SH-SY5Y (cell line): ENCODE data around the gene BMP4.

Experiments
- GATA2 ChIP-seq: IDR thresholded peaks from 2 replicates; pipeline ENCODE4 v1.6.1; 2011; ENCODE audit warnings: mild to moderate bottlenecking, low read depth, low read length
- GATA3 ChIP-seq: IDR thresholded peaks from 2 replicates; pipeline ENCODE4 v1.6.1; 2011; ENCODE audit warnings: low read depth, mild to moderate bottlenecking, low read length, moderate library complexity

The BMP4 gene

DNA sequence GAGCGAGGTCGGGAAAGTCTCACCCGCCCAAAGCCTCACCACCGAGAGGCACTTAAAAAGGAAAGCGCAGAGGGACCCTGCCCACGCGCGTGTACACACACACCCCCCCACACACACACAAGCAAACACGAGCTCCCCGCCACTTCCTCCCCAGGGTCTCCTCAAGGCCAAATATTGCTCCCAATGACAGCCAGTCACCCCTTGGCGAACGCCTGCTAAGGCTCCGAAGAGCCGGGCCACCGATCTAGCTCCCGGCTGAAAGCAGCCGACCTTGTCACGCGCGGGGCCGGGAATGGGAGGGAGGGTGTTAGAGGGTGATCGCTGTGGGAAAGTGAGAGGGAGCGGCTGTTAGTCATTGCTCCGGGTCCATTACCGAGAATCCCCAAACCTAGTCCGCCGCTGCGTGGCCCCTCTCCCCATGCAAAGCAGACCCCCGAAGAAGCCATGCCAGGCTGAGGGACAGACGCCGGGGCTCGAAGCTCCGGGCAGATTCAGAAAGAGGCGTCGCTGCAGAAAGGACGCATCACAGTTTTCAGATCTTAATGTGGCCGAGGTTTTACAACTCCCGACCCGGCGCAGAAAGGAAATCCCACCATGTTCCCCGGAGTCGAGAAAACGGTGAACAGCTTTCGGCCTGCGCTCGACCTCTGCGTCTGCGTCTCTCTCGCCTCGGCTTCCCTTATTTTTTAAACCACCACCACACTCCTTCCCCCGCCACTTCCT lies 2.6 kb downstream of the BMP4 start:
- TF ChIP-seq GATA3, result no peak
- no peak for TF ChIP-seq GATA2

DNA sequence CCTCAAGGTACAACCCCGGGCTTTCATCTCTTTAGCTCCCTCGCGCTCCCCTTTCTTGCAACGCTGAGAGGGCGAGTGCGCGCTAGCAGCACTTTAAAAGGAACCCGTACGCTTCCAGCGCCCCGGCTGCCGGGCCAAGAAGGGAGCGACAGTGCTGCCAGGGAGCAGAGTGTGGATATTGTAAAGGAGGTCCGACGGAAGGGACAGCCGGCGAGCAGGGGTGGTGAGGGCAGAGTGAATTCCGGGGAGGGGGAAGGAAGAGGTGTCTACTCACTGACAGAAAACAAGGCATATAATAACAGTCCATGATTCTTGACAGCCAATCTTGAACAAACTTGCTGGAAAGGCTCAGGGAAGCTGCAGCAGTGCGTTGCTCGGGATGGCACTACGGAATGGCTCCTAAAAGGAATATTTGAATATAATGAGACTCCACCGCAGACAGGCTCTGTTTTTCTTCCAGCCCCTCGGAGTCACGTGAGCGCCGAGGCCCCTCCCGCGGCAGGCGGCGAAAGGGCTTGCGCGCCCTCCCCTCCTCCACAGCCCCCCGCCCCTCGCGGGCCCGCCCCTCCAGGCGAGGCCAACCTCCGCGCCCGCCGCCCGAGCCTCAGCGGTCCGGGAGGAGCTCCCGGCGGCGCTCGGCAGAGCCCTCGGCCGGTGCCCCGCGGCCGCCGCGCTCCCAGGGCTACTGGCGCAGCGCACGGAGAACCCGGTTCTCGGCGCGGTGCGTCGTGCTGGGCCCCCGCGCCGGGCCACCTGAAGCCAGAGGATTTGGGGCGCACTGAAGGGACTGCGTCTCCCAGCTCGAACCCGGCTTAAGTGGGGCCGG lies 3.4 kb downstream of the BMP4 start:
- TF ChIP-seq GATA3 (no peak), GATA2 (no peak)

DNA sequence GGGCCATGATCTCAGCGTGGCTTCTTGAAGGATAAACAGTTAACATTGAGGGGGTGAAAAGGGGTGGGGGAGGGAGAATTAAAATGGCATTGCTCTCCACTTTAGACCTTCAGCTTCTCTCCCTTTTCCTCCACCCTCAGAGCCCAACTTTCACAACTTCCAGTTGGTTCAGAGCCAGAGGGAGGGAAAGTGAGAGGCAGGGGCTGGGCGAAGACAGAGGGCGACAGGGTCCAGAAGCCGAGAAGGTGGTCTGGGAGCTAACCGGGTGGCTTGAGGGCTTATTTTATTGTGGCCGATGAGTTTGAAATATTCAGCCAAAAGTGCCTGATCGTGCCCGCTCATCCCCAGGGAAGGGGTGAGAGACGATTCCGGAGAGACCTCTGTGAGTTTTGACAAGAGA lies 4.1 kb downstream of the BMP4 start:
- TF ChIP-seq GATA3 (no peak), GATA2 (no peak)

DNA sequence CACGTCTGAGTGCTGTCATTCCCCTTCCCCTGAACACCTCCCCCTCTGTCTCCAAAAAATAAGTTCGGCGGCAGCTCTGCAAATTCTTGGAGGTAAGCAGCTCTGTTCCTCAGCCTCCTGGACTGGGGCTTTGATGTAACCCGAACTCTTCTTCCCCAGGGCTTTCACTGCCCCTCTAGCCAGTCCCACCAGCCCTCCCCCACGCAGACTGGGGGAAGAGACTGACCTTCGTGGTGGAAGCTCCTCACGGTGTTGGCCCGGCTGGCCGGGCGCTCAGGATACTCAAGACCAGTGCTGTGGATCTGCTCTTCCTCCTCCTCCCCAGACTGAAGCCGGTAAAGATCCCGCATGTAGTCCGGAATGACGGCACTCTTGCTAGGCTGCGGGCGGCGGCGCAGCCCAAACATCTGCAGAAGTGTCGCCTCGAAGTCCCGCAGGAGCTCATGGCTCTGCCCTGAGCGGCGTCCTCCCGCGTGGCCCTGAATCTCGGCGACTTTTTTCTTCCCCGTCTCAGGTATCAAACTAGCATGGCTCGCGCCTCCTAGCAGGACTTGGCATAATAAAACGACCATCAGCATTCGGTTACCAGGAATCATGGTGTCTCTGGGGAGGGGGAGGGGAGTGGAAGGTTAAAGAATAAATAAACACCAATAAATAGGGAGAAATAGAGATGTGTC lies 4.9 kb downstream of the BMP4 start:
- no peak for TF ChIP-seq GATA2
- no peak for TF ChIP-seq GATA3

DNA sequence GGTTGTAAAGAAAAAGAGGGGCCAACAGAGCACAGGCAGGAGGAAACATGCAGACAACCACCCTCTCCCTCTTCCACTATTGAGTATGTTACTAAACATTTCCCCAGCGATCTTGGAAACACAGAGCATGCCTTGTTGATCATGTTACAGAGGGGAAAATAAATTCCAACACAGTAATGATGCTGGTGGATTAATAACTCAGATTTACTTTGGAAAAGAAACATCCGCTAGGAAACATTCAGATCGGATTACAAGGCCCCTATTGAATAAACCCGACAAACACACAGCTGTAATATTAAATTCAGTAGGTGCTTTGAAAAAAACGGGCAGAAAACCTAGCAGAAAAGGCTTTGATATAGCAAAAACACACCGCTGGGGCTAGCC lies 5.4 kb downstream of the BMP4 start:
- TF ChIP-seq GATA3 (no peak), GATA2 (no peak)

DNA sequence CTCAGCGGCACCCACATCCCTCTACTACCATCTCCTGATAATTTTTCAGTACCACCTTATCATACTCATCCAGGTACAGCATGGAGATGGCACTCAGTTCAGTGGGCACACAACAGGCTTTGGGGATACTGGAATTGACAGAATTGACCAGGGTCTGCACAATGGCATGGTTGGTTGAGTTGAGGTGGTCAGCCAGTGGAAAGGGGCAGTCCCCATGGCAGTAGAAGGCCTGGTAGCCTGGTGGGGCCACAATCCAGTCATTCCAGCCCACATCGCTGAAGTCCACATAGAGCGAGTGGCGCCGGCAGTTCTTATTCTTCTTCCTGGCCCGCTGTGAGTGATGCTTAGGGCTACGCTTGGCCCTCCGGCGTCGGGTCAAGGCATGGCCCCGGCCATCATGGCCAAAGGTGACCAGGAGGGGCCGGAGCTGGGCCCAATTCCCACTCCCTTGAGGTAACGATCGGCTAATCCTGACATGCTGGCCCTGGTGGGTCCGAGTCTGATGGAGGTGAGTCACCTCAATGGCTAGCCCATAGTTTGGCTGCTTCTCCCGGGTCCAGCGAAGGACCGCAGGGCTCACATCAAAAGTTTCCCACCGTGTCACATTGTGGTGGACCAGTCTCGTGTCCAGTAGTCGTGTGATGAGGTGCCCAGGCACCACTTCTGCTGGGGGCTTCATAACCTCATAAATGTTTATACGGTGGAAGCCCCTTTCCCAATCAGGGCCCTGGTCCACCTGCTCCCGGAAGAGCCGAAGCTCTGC lies 6.4 kb downstream of the BMP4 start:
- no peak for TF ChIP-seq GATA3
- TF ChIP-seq GATA2, result no peak

DNA sequence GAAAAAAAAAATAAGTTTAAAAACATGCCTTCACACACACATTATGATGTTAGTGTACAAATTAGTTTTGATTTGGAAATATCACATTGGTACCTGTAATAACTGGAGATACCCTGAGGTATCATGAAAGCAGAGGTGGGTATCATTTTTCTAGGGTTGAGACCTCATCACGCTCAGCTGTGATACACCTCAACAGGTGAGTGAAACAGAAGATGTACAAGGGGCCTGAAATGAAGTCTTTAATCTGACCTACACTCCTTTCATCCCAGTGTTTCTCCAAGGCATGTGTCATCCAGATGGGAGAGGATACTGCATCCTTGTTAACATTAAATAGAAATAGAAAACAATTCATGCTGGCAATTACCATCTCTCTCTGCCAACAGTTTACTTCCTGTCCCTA lies 7.4 kb downstream of the BMP4 start:
- TF ChIP-seq GATA2 (no peak), GATA3 (no peak)

DNA sequence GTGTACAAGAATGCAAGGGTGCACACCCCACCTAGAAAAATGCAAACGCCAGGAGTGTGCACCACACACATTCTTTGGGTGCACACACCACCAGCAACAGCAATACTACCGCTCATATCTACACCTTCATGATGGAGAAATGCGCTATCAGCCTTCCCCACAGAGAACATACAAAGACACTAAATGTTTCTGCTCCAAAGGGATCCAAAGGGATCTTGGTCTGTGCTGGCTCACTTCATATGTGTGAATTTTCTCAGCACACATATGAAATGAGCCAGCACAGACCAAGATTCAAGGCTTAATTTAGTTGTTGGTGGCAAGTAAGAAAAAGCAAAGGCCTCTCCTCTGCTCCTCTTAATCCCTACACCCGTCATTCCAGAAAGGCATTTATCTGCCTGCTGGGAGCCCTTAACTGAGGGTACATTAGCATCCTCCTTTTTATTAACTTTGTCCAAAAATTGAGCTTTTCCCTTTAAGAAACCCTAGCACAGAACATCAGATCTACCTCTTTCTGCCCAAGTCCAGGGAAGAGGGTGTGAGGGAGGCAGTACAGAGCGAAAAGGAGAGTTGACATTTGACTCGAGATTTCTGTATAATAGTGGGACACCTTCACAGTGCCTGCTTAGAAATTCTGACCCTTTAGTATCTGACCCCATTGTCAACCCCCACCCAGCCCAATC lies 8.3 kb downstream of the BMP4 start:
- TF ChIP-seq GATA3, result no peak
- TF ChIP-seq GATA2, result no peak

DNA sequence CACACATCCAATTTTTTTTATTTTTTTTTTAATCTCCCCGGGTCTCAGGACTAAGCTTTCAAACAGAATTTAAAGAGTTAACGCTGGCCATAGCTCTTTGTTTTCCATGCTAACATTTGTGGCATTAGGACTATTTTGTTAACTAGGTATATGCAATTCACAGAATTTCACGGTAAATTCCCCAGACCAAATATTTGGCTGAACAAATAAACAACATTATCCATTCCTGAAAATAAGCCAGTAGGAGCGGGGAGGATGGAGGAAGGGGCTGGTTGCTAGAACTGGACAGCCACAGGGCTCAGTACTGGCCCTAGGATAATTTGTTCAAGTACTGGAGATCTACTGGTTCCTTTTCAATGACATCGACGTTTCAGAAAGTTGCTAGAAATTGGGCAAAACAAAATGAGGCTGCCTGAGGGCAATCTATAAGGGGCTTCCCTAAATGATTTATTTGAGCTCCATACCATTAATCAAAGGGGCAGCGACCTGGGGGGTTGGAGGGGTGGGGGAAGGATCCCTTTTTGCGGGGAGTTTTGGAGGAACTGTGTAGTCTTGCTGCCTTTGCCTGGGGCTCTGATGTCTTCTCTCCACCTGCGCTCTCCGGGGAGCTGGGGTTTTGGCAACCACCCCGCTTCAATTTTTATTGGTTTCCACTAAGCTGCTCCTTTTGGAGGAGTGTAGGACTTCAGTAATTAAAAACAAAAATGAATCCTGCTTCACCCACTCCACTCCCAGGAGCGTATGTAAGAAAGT lies 9.0 kb downstream of the BMP4 start:
- TF ChIP-seq GATA3 (no peak), GATA2 (no peak)

DNA sequence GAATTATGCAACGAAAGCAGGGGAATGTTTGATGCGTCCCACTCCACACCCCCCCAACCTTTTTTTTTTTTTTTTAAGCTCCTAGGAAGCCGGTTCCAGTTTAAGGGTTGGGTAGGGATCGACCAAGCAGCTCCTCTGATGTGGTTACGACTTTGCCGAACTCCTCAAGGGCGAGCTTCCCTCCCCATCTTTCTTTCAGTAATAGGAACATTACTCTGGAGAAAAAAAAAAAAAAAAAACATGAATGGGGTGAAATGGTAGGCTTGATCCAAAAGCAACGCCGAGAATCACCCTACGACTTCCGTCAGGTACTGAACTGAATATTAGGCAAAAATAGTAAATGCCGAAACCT lies 9.6 kb downstream of the BMP4 start:
- no peak for TF ChIP-seq GATA3
- no peak for TF ChIP-seq GATA2

DNA sequence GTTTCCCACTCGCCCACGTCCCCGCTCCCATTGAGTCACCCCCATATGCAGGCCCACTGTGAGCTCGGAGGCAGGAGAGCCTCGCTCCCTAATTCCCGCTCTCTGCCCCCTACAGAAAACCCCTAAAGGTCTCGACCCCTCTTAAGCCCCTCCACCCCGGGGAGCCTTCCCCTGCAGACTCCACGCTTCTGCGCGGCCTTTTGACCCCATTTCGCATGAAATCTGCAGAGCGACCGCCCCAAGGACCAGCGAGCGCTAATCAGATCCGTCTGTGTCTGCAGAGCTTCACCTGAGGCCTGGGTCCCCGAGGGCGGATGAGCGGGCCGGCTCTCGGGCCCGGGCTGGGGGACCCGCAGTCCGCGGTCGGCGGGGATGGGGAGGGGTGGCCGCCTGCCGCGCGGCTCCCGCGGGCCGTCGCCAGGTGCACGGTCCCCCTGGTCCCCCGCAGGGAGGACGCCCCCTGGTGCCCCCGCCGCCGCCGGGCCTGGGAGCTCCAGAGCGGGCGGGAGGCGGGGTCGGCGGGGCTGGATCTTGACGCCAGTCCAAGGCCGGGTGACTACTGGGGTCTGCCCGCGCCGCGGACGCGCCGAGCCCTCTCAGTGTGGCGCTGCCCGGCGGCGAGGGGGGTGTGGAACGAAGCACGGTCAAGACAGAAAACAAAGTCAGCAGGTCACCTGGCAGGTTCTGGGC lies 10.1 kb downstream of the BMP4 start:
- TF ChIP-seq GATA2 (no peak), GATA3 (no peak)

DNA sequence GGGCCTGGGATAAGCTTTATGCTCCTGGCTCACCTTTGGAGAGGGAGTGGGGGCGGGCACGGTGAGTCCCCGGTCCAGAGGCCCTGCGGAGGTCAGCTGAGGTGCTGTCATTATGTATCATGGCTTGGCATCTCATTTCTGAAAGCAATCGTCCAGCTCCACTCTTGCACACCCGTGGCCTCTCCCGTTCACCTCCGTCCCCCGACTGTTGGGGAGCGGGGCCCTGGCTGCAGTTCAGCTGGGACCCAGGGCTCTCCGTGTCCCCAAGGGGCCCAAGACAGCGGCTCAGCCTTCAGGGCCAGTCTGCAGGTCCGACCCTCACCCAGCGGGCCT lies 10.6 kb downstream of the BMP4 start:
- TF ChIP-seq GATA3 (no peak), GATA2 (no peak)

DNA sequence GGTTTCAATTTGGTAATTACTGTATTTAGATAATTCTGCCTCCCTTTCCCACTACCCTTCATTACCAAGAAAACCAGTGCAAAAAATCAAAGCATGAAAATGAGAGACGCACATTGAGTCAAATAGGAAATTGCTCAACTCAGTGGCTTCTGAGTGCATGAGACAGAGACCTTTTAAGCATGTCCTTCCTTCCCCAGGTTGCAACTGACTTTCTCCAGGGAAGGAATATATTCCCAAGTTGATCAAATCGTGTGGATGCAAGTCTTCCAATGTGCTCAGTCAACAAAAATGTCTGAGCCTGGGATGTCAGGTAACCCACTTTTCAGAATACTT lies 12.9 kb downstream of the BMP4 start:
- TF ChIP-seq GATA2, result no peak
- no peak for TF ChIP-seq GATA3

DNA sequence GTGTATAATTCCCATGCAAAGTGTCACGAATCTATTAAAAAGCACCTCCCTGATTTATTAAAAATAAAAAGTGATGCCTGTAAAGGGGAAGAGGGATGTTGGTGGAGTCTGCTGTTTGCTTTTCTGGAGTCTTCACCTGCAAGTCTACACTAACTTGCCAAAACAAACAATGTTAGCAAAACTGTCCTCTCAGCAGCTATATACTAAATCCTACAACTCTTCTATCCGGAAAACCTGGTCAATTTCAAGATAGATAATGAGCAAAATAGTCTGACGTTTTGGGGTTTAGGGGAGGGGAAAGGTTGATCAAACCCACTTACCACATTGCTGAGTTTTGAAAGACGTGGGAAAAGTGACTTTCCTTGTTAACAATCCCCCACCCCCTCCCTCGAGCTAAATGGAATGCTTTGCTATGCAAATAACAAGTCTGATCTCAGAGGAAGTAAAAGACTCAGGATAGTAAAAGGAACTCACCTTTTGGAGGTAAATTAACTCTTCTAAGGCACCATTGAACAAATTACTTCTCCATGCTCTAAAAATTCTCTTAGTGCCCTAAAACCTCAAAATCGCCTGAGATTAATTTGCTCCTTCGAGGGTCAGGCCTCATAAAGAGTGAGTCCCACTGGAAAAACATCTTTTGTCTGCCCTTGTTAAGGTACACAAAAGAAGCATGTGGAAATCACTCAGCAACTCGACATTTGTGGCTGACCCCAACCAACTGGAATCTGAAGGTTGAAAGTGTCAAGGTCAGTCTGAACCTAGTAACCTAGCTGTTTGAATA lies 13.5 kb downstream of the BMP4 start:
- TF ChIP-seq GATA3 (no peak), GATA2 (no peak)
